ENCODE results near the gene GLUL.
"Not testable (repeated sequence)": the region's sequence is repeated elsewhere in the genome, so short reads cannot be mapped to it uniquely, and the experiment has no call there.

The GLUL gene

GRCh38 chr1:182368358-182368757, 23.2 kb downstream of the GLUL start:
- FAIRE-seq (no peak), DNase-seq (ENCODE audit: low spot score) (no peak)

- no peak for FAIRE-seq
- no peak for DNase-seq (ENCODE audit: low spot score)
These were observed 23.7 kb downstream of the GLUL start for GRCh38 chr1:182367926-182368325.

GRCh38 chr1:182366596-182366995, 25.0 kb downstream of the GLUL start:
- DNase-seq (ENCODE audit: low spot score): no peak
- FAIRE-seq: no peak

- no peak for FAIRE-seq
These were observed 31.9 kb downstream of the GLUL start for GRCh38 chr1:182359645-182360044.

GRCh38 chr1:182357913-182358312, 33.7 kb downstream of the GLUL start:
- FAIRE-seq (no peak), DNase-seq (ENCODE audit: low spot score) (no peak)

More at GRCh38 chr1:182359645-182360044, 31.9 kb downstream of the GLUL start:
- DNase-seq (ENCODE audit: low spot score): no peak

- FAIRE-seq (no peak), DNase-seq (ENCODE audit: low spot score) (no peak)
These were observed 34.4 kb downstream of the GLUL start for GRCh38 chr1:182357171-182357570.

- no peak for DNase-seq (ENCODE audit: low spot score)
- FAIRE-seq: no peak
These were observed 35.9 kb downstream of the GLUL start for GRCh38 chr1:182355723-182356098.

- FAIRE-seq (no peak), DNase-seq (ENCODE audit: low spot score) (no peak)
These were observed 39.7 kb downstream of the GLUL start for GRCh38 chr1:182351790-182352364.

GRCh38 chr1:182350839-182351238, 40.8 kb downstream of the GLUL start:
- DNase-seq (ENCODE audit: low spot score): no peak
- no peak for FAIRE-seq

GRCh38 chr1:182348961-182349747, 42.4 kb downstream of the GLUL start:
- FAIRE-seq (no peak), DNase-seq (ENCODE audit: low spot score) (no peak)

GRCh38 chr1:182347019-182347418, 44.6 kb downstream of the GLUL start:
- FAIRE-seq: no peak
- DNase-seq (ENCODE audit: low spot score): no peak

- DNase-seq (ENCODE audit: low spot score) (peak; percentile 23), FAIRE-seq (no peak)
These were observed 51.1 kb downstream of the GLUL start for GRCh38 chr1:182340233-182341058.

- DNase-seq (ENCODE audit: low spot score): no peak
- FAIRE-seq: no peak
These were observed 51.9 kb downstream of the GLUL start for GRCh38 chr1:182339684-182340083.

- no peak for DNase-seq (ENCODE audit: low spot score)
- no peak for FAIRE-seq
These were observed 52.7 kb downstream of the GLUL start for GRCh38 chr1:182338806-182339370.

GRCh38 chr1:182337736-182338571, 53.6 kb downstream of the GLUL start:
- DNase-seq (ENCODE audit: low spot score) (no peak), FAIRE-seq (no peak)

GRCh38 chr1:182335771-182336566, 55.6 kb downstream of the GLUL start:
- FAIRE-seq (no peak), DNase-seq (ENCODE audit: low spot score) (no peak)

GRCh38 chr1:182333071-182333571, 58.5 kb downstream of the GLUL start:
- DNase-seq (ENCODE audit: low spot score); FAIRE-seq: not testable (repeated sequence)

- DNase-seq (ENCODE audit: low spot score): no peak
- no peak for FAIRE-seq
These were observed 59.1 kb downstream of the GLUL start for GRCh38 chr1:182332261-182333060.
